Fibroblast of peridontal ligament (primary cell): ENCODE results near the gene ARFRP1.
"Not testable (repeated sequence)": the region's sequence is repeated elsewhere in the genome, so short reads cannot be mapped to it uniquely, and the experiment has no call there.

Experiments
- DNase-seq: peaks from one replicate; pipeline ENCODE4 v3.0.0-alpha.2; 2010; ENCODE audit errors: extremely low read depth

ARFRP1 gene

GRCh38 chr20:63732118-63733095, 24.6 kb upstream of the ARFRP1 start:
- no peak for DNase-seq

GRCh38 chr20:63731410-63731809, 23.6 kb upstream of the ARFRP1 start:
- no peak for DNase-seq

GRCh38 chr20:63730189-63730733, 22.5 kb upstream of the ARFRP1 start:
- DNase-seq, result not testable (repeated sequence)

- DNase-seq, result not testable (repeated sequence)
Observed at GRCh38 chr20:63722967-63723622, 15.3 kb upstream of the ARFRP1 start.

- no peak for DNase-seq
Observed at GRCh38 chr20:63718996-63719395, 11.2 kb upstream of the ARFRP1 start.

- no peak for DNase-seq
Observed at GRCh38 chr20:63714858-63715257, 7.1 kb upstream of the ARFRP1 start.

- DNase-seq, result no peak
Observed at GRCh38 chr20:63712191-63712590, 4.4 kb upstream of the ARFRP1 start.

- no peak for DNase-seq
Observed at GRCh38 chr20:63711085-63711645, 3.4 kb upstream of the ARFRP1 start.

GRCh38 chr20:63709149-63709527, 1.4 kb upstream of the ARFRP1 start:
- no peak for DNase-seq

GRCh38 chr20:63708301-63709148, 749 bp upstream of the ARFRP1 start:
- DNase-seq, result no peak

- no peak for DNase-seq
Observed at GRCh38 chr20:63706852-63707557, 771 bp downstream of the ARFRP1 start.

GRCh38 chr20:63706027-63706695, 1.6 kb downstream of the ARFRP1 start:
- DNase-seq, result no peak

- DNase-seq, result no peak
Observed at GRCh38 chr20:63705232-63706026, 2.3 kb downstream of the ARFRP1 start.

- no peak for DNase-seq
Observed at GRCh38 chr20:63704749-63705117, 3.0 kb downstream of the ARFRP1 start.

- DNase-seq, result no peak
Observed at GRCh38 chr20:63703976-63704748, 3.6 kb downstream of the ARFRP1 start.

- no peak for DNase-seq
Observed at GRCh38 chr20:63703471-63703975, 4.3 kb downstream of the ARFRP1 start.

GRCh38 chr20:63702751-63703470, 4.9 kb downstream of the ARFRP1 start:
- no peak for DNase-seq
